Activated CD8-positive, alpha-beta memory T cell treated with anti-CD3 and anti-CD28 coated beads, Interleukin-2, amount 10 ng/mL, durations not matched to agents 7 days and 5 days (primary cell): ENCODE results near the gene RRP36. TPM values are rescaled to one million over a fixed set of nuclear protein-coding genes. Genes with fewer than 3 reads are reported as not detected.

Experiments used
- ATAC-seq: fragments of 150-1000 bp; cut with Tn5 transposase; one replicate; pipeline ENCODE4 v1.10.0; 2021; ENCODE audit warnings: moderate library complexity
- CTCF ChIA-PET: fragments of 350-600 bp; sonication (Branson Sonifier 250); formaldehyde crosslinking; loops from one replicate; lab custom pipeline; 2021; ENCODE audit warnings: antibody characterized with exemption; lab: Charles Lee
- DNase-seq: peaks from one replicate; pipeline ENCODE4 v3.0.0-alpha.2; 2020
- H3K27ac Mint-ChIP-seq: one replicate; pipeline ENCODE4 v1.8.0; 2021; ENCODE audit warnings: mild to moderate bottlenecking, mixed read lengths
- H3K27me3 Mint-ChIP-seq: one replicate; pipeline ENCODE4 v1.8.0; 2021; ENCODE audit warnings: mixed read lengths
- H3K36me3 Mint-ChIP-seq: one replicate; pipeline ENCODE4 v1.8.0; 2021; ENCODE audit warnings: mild to moderate bottlenecking, mixed read lengths
- H3K4me1 Mint-ChIP-seq: one replicate; pipeline ENCODE4 v1.8.0; 2021; ENCODE audit warnings: mixed read lengths
- H3K4me3 Mint-ChIP-seq: one replicate; pipeline ENCODE4 v1.8.0; 2021; ENCODE audit warnings: mild to moderate bottlenecking, moderate library complexity, mixed read lengths
- H3K9me3 Mint-ChIP-seq: one replicate; pipeline ENCODE4 v1.8.0; 2022; ENCODE audit warnings: low read depth, mixed read lengths
- total RNA-seq, 2 experiments: library from RNA; stranded (reverse); gene quantifications; one replicate each; pipeline ENCODE4 v1.2.3, GENCODE V29; 2021

RRP36 gene
- total RNA-seq, 2 experiments from 2014 or later, result 60.9 to 71.8 TPM

DNA sequence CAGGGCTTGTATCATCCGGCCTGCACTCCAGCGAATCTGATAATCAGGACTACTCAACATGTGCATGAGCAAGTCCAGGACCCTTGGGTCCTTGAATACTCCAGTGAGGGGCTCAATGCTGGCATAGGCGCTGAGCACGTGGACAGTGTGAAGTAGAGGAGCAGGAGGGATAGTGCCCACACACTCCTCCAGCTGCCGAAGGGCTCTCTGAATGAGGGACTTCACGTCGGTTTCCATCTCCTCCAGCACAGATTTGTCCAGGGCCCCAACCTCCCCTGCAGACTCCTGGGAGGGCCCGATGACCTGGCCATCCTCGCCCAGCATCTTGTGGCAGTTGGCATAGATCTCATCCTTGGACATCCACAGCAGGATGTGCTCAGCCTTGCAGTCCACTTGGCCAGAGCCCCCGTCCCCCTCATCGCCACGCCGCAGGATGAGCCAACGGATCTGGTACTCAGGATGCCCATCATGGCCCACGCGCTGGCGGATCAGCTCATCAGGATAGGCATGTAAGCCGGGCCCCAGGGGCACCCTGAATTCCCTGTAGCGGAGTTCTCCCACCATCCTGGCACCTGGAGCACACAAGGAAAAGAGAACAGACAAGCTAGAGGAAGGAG is 30.9 kb downstream of the RRP36 start:
- no peaks in the 10 kb centered on the region for H3K9me3 Mint-ChIP-seq
- peaks cover 28% of the 10 kb centered on the region for H3K4me1 Mint-ChIP-seq
- no peaks in the 10 kb centered on the region for H3K27me3 Mint-ChIP-seq
- H3K36me3 Mint-ChIP-seq, result peaks cover 18% of the 10 kb centered on the region
- CTCF ChIA-PET, result interaction anchor here (0.9 kb wide), 1 partner anchor 30 kb away, joined by 4 read pairs; no protein-coding TSS in a partner anchor
- DNase-seq (no peak), ATAC-seq (no peak)
- peak overlapping the region; percentile 92 for H3K4me3 Mint-ChIP-seq
- H3K27ac Mint-ChIP-seq, result peak overlapping the region; percentile 98

- ATAC-seq, result no peak
- CTCF ChIA-PET, result interaction anchor here (0.6 to 1.7 kb wide), 5 partner anchors 10 to 176 kb away, joined by 3 to 11 read pairs (median 3); partner anchors contain the start of gene DNPH1
- H3K4me1 Mint-ChIP-seq, result peaks cover 34% of the 10 kb centered on the region
- peak overlapping the region; percentile 92 for H3K4me3 Mint-ChIP-seq
- no peaks in the 10 kb centered on the region for H3K9me3 Mint-ChIP-seq
- H3K27ac Mint-ChIP-seq, result peak overlapping the region; percentile 98
- peaks cover 18% of the 10 kb centered on the region for H3K36me3 Mint-ChIP-seq
- peak; percentile 51 for DNase-seq
- no peaks in the 10 kb centered on the region for H3K27me3 Mint-ChIP-seq
Observed at GRCh38 chr6:43052842-43053544, 31.6 kb downstream of the RRP36 start.

DNA sequence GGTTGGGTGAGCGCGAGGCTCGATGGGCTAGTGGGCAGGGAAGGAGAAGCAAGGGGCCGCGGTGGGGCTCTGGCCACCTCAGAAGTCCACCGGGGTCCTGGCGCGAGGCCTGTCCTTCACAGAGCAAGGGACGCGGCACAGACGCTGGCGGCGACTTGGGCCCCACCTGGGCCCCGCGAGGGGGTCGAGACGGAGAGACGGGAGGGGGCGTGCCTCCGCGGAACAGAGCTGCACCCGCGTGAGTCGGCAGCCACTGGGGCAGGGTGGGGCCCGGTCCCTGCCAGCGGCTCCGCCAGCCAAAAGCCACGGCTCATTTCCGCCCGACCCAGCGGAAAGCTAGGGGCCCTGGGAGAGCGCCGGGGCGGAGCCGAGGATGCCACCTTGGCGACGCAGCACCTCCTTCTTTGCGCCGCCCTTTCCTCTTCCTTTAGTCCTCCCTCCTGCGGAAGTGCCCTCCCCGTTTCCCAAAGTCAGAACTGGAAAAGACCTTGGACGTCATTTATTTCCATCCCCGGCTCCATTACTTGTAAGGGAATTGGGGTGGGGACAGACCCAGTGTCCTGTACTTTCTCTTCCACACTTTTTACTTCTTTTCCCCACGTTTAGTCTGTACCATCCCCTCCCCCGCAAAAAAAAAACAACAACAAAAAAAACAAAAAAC is 32.3 kb downstream of the RRP36 start, which contains the start of gene CUL7:
Gene CUL7 (minus strand): TSS at position 307 of the 661 bp plus-strand sequence. CDS start 1,063 bp downstream, outside the sequence.
- peak within 1 kb of the TSS; percentile 98 for H3K27ac Mint-ChIP-seq
- H3K9me3 Mint-ChIP-seq, result no peaks in the 10 kb centered on the region
- H3K27me3 Mint-ChIP-seq, result no peaks in the 10 kb centered on the region
- H3K36me3 Mint-ChIP-seq, result peaks cover 18% of the 10 kb centered on the region
- peak within 1 kb of the TSS; percentile 92 for H3K4me3 Mint-ChIP-seq
- ATAC-seq (peak; percentile 99), DNase-seq (peak; percentile 95)
- CTCF ChIA-PET, result interaction anchor here (0.6 to 2.0 kb wide), 9 partner anchors 9 to 176 kb away, joined by 3 to 11 read pairs (median 3); partner anchors contain the start of genes CNPY3, DNPH1, PPP2R5D and RRP36
- H3K4me1 Mint-ChIP-seq, result peaks cover 40% of the 10 kb centered on the region

- H3K27ac Mint-ChIP-seq, result peak overlapping the region; percentile 98
- ATAC-seq (no peak), DNase-seq (no peak)
- H3K36me3 Mint-ChIP-seq, result peaks cover 16% of the 10 kb centered on the region
- H3K4me1 Mint-ChIP-seq, result peaks cover 42% of the 10 kb centered on the region
- H3K27me3 Mint-ChIP-seq, result no peaks in the 10 kb centered on the region
- no peaks in the 10 kb centered on the region for H3K9me3 Mint-ChIP-seq
- CTCF ChIA-PET, result interaction anchor here (0.9 to 2.0 kb wide), 10 partner anchors 8 to 167 kb away, joined by 3 to 11 read pairs (median 3); partner anchors contain the start of genes CNPY3, KLHDC3, PPP2R5D and RRP36
- peak overlapping the region; percentile 92 for H3K4me3 Mint-ChIP-seq
Observed at GRCh38 chr6:43054206-43054943, 33.0 kb downstream of the RRP36 start.

DNA sequence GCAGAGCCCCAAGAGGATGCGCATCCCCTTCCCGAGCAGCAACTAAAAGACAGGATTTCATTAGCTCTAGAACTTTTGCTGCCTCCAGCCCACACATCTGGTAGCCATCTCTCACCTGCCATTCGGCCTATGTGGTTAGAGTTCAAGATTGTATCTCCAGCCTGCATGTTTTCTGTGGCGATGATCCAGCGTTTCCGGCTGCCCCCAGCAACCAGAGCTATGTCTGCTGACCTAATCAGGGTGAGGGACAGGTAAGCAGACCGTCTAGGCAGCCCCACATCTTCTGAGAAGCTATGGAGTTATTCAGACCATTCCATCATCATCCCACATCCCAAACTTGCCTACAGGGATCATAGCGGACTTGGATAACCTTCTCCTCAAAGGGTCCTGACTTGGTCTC is 34.5 kb downstream of the RRP36 start:
- ATAC-seq (no peak), DNase-seq (no peak)
- H3K36me3 Mint-ChIP-seq, result peaks cover 16% of the 10 kb centered on the region
- no peaks in the 10 kb centered on the region for H3K9me3 Mint-ChIP-seq
- H3K4me1 Mint-ChIP-seq, result peaks cover 50% of the 10 kb centered on the region
- CTCF ChIA-PET, result no interaction called here
- H3K4me3 Mint-ChIP-seq, result no peak overlapping the region
- H3K27ac Mint-ChIP-seq, result peak overlapping the region; percentile 14
- H3K27me3 Mint-ChIP-seq, result no peaks in the 10 kb centered on the region

DNA sequence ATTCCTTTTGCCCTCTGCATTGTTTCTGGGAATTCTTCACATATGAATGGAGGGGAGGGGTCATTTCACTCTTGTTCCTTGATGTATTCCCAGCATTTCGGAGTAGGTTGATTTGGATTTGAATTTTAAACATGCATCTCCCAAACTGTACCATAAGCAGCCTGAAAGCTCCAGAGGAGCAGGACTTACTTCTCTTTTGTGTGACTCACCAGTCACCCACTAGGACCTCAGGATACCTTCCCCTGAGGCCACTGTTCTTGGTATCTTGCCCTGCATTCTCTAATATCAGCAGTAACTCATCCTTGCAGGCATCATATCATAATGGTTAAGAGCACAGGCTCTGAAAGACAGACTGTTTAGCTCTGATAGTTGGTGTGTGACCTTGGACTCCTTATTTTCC is 37.1 kb downstream of the RRP36 start:
- peaks cover 13% of the 10 kb centered on the region for H3K36me3 Mint-ChIP-seq
- H3K27ac Mint-ChIP-seq, result peak overlapping the region; percentile 99
- CTCF ChIA-PET, result interaction anchor here (0.7 to 1.6 kb wide), 8 partner anchors 18 to 332 kb away, joined by 3 to 5 read pairs (median 3); partner anchors contain the start of gene DNPH1
- H3K4me1 Mint-ChIP-seq, result peaks cover 34% of the 10 kb centered on the region
- DNase-seq (no peak), ATAC-seq (no peak)
- no peaks in the 10 kb centered on the region for H3K27me3 Mint-ChIP-seq
- peak overlapping the region; percentile 92 for H3K4me3 Mint-ChIP-seq
- no peaks in the 10 kb centered on the region for H3K9me3 Mint-ChIP-seq

DNA sequence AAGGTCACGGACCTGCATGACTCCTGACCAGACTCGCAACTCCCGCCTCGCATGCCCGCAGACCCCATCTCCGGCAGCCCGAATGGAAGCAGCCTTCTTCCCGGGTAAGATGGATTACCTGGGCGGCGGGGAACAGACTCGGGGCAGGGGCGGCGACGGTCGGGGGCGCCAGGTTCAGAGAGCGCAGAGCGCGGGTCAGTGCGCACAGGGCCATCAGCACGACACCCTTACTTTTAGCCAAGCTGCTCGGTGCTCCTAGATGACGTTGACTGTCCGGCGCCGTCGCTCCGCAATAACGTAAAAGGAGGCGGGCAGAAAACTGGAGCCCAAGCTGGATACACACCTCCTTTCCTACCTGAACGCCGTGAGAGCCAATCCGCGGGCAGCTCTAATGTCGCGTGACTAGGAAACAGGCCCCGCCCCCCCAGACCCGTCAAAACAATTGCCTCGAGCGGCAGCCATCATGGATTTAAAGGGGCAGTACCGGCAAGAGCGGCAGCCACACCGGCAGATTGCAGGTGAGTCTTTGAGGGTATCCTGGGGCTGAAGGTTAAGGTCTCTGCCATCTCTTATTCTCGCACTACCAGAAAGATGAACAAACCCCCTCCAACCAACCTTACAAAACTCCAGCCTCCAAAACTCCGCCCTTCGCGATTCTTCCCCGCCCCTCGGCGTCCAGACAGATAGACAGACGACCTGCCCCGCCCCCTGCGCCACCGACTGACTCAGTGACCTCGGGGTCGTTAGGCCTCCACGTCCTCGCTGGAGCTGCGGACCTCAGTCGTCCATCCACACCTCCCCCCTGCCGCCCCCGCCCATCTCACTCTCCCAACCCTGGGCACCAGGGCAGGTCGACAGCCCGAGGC is 38.0 kb downstream of the RRP36 start, which contains the start of the genes KLC4 and MRPL2:
Gene KLC4 (plus strand): TSS at position 464 of the 866 bp plus-strand sequence. CDS start 1,705 bp downstream, outside the sequence.
Gene MRPL2 (minus strand): TSS at position 267 of the 866 bp plus-strand sequence. CDS start 53 bp downstream, at position 214.
- H3K9me3 Mint-ChIP-seq, result no peaks in the 10 kb centered on the region
- CTCF ChIA-PET, result interaction anchor here (0.7 to 1.6 kb wide), 11 partner anchors 10 to 333 kb away, joined by 3 to 11 read pairs (median 3); partner anchors contain the start of genes DNPH1 and PPP2R5D
- peaks cover 27% of the 10 kb centered on the region for H3K4me1 Mint-ChIP-seq
- H3K4me3 Mint-ChIP-seq, result peak within 1 kb of the TSS; percentile 92
- peaks cover 11% of the 10 kb centered on the region for H3K36me3 Mint-ChIP-seq
- DNase-seq, result peak; percentile 99
- H3K27me3 Mint-ChIP-seq, result no peaks in the 10 kb centered on the region
- ATAC-seq, result peak; percentile 95
- H3K27ac Mint-ChIP-seq, result peak within 1 kb of the TSS; percentile 99

GRCh38 chr6:43060034-43060754 is 38.8 kb downstream of the RRP36 start:
- Mint-ChIP-seq H3K36me3 (peaks cover 11% of the 10 kb centered on the region), H3K4me1 (peaks cover 27% of the 10 kb centered on the region), H3K27me3 (no peaks in the 10 kb centered on the region), H3K4me3 (peak overlapping the region; percentile 92), H3K9me3 (no peaks in the 10 kb centered on the region), H3K27ac (peak overlapping the region; percentile 99)
- ATAC-seq (no peak), DNase-seq (no peak)
- CTCF ChIA-PET, result interaction anchor here (1.2 to 1.6 kb wide), 3 partner anchors 36 to 159 kb away, joined by 4 to 11 read pairs (median 5); no protein-coding TSS in a partner anchor

- CTCF ChIA-PET, result no interaction called here
- Mint-ChIP-seq H3K4me3 (peak overlapping the region; percentile 92), H3K27me3 (no peaks in the 10 kb centered on the region), H3K27ac (peak overlapping the region; percentile 13), H3K9me3 (no peaks in the 10 kb centered on the region), H3K36me3 (peaks cover 4% of the 10 kb centered on the region), H3K4me1 (peaks cover 27% of the 10 kb centered on the region)
- ATAC-seq (no peak), DNase-seq (no peak)
Observed at GRCh38 chr6:43060755-43061633, 39.6 kb downstream of the RRP36 start.

- DNase-seq (no peak), ATAC-seq (no peak)
- H3K27me3 Mint-ChIP-seq, result no peaks in the 10 kb centered on the region
- peaks cover 27% of the 10 kb centered on the region for H3K4me1 Mint-ChIP-seq
- CTCF ChIA-PET, result no interaction called here
- H3K27ac Mint-ChIP-seq, result no peak overlapping the region
- H3K4me3 Mint-ChIP-seq, result no peak overlapping the region
- H3K9me3 Mint-ChIP-seq, result no peaks in the 10 kb centered on the region
- no peaks in the 10 kb centered on the region for H3K36me3 Mint-ChIP-seq
Observed at GRCh38 chr6:43061861-43062260, 40.4 kb downstream of the RRP36 start.
